B cell (primary cell): ENCODE results near the gene P2RX5. TPM values are rescaled to one million over a fixed set of nuclear protein-coding genes. Genes with fewer than 3 reads are reported as not detected.
A peak's percentile ranks its signal among the peaks of the same experiment; 100 is the strongest.

Source experiments
- ATAC-seq: fragments of 200-7000 bp; cut with Tn5 transposase; one replicate; pipeline ENCODE4 v1.10.0; 2021; ENCODE audit warnings: low read depth, mild to moderate bottlenecking, moderate number of reproducible peaks, moderate library complexity
- CTCF ChIA-PET: fragments of 350-600 bp; sonication (Branson Sonifier 250); formaldehyde crosslinking; loops from one replicate; lab custom pipeline; 2021; ENCODE audit warnings: antibody characterized with exemption, inconsistent platforms; lab: Charles Lee
- POLR2A ChIA-PET: fragments of 350-600 bp; sonication (Branson Sonifier 250); formaldehyde crosslinking; loops from one replicate; lab custom pipeline; 2021; ENCODE audit warnings: antibody characterized with exemption; lab: Charles Lee
- DNase-seq: peaks from one replicate; pipeline ENCODE4 v3.0.0; 2013
- H2AFZ ChIP-seq: 2 replicates; pipeline ENCODE4 v1.6.1; 2012; ENCODE audit warnings: mild to moderate bottlenecking, low read depth, low read length; ENCODE audit not compliant: insufficient read depth, poor library complexity, severe bottlenecking
- H3K27ac ChIP-seq, 2 donors: 1 replicate in 1 of 2; 2 replicates in 1 of 2; pipeline ENCODE4 v1.5.1; 2012 to 2013; ENCODE audit warnings: low read length in 2 of 2, mild to moderate bottlenecking in 2 of 2, moderate library complexity in 1 of 2
- H3K27me3 ChIP-seq, 4 experiments: fragments of 200-600 bp in 1 of 4; sonication (generic) in 1 of 4; replicated peaks in 1 of 4; 1 replicate in 2 of 4; 2 replicates in 2 of 4; pipeline versions ENCODE4 v1.6.1 to v1.7.0; 2013 to 2016; ENCODE audit warnings: low read length in 3 of 4, mild to moderate bottlenecking in 2 of 4, mixed read lengths in 1 of 4, moderate library complexity in 1 of 4; ENCODE audit not compliant: insufficient read depth in 4 of 4, control insufficient read depth in 3 of 4; ENCODE audit errors: control extremely low read depth in 1 of 4
- H3K36me3 ChIP-seq, 2 experiments: replicated peaks in 1 of 2; 1 replicate in 1 of 2; 2 replicates in 1 of 2; pipeline versions ENCODE4 v1.6.1 to v1.7.1; 2013; ENCODE audit warnings: low read length in 1 of 2; ENCODE audit not compliant: insufficient read depth in 2 of 2, control insufficient read depth in 1 of 2; ENCODE audit errors: control extremely low read depth in 1 of 2, extremely low read depth in 1 of 2
- H3K4me1 ChIP-seq, 2 donors: fragments of 200-600 bp in 1 of 2; sonication (generic) in 1 of 2; 1 replicate in 1 of 2; 2 replicates in 1 of 2; pipeline versions ENCODE4 v1.5.1 to v1.6.1; 2013 to 2017; ENCODE audit warnings: low read length in 2 of 2; ENCODE audit not compliant: control insufficient read depth in 2 of 2, insufficient read depth in 2 of 2
- H3K4me2 ChIP-seq: replicated peaks from 2 replicates; pipeline ENCODE3; 2012; ENCODE audit warnings: mild to moderate bottlenecking, low read depth, low read length; ENCODE audit not compliant: poor library complexity, severe bottlenecking
- H3K4me3 ChIP-seq, 5 experiments: fragments of 200-600 bp in 1 of 5; sonication (generic) in 1 of 5; 1 replicate in 3 of 5; 2 replicates in 2 of 5; pipeline versions ENCODE4 v1.5.1 to v1.7.0; 2011 to 2016; ENCODE audit warnings: low read length in 4 of 5, mild to moderate bottlenecking in 4 of 5, low read depth in 2 of 5, control low read depth in 1 of 5, moderate library complexity in 1 of 5; ENCODE audit not compliant: insufficient read depth in 1 of 5; ENCODE audit errors: control extremely low read depth in 1 of 5, extremely low read depth in 1 of 5
- H3K79me2 ChIP-seq: fragments of 200-600 bp; sonication (generic); one replicate; pipeline ENCODE4 v1.6.0; 2016; ENCODE audit warnings: low read length; ENCODE audit not compliant: control insufficient read depth, insufficient read depth
- H3K9ac ChIP-seq: fragments of 200-600 bp; sonication (generic); 2 replicates; pipeline ENCODE4 v1.6.1; 2017; ENCODE audit warnings: mild to moderate bottlenecking, low read length, moderate library complexity
- H3K9me3 ChIP-seq, 3 donors: one replicate each; pipeline versions ENCODE4 v1.6.1 to v1.7.1; 2013; ENCODE audit warnings: low read length in 2 of 3; ENCODE audit not compliant: control insufficient read depth in 2 of 3, insufficient read depth in 1 of 3; ENCODE audit errors: control extremely low read depth in 1 of 3
- H4K20me1 ChIP-seq: 2 replicates; pipeline ENCODE4 v1.6.0; 2012; ENCODE audit warnings: mild to moderate bottlenecking, low read length; ENCODE audit not compliant: insufficient read depth, control insufficient read depth, poor library complexity, severe bottlenecking
- H3K27ac Mint-ChIP-seq: one replicate; pipeline ENCODE4 v1.8.0; 2021; ENCODE audit warnings: mixed read lengths
- H3K27me3 Mint-ChIP-seq: one replicate; pipeline ENCODE4 v1.8.0; 2021; ENCODE audit warnings: mixed read lengths
- H3K4me1 Mint-ChIP-seq: one replicate; pipeline ENCODE4 v1.8.0; 2021; ENCODE audit warnings: mixed read lengths
- H3K4me3 Mint-ChIP-seq: one replicate; pipeline ENCODE4 v1.8.0; 2021; ENCODE audit warnings: mixed read lengths
- H3K9me3 Mint-ChIP-seq: one replicate; pipeline ENCODE4 v1.8.0; 2022; ENCODE audit warnings: mixed read lengths; ENCODE audit not compliant: insufficient read depth
- CTCF ChIP-seq: fragments of 200-600 bp; IDR thresholded peaks from one replicate; pipeline ENCODE4 v1.8.0; 2022; ENCODE audit warnings: antibody characterized with exemption, mild to moderate bottlenecking
- EZH2 ChIP-seq: IDR thresholded peaks from 2 replicates; pipeline ENCODE4 v1.6.1; 2012; ENCODE audit warnings: borderline replicate concordance, low read depth, mild to moderate bottlenecking, moderate library complexity, low read length; ENCODE audit not compliant: insufficient read depth, poor library complexity, severe bottlenecking
- WGBS: methylation state at CpG from one replicate; pipeline ENCODE4 v1.1.5; 2013; ENCODE audit warnings: missing lambda C conversion rate; ENCODE audit not compliant: insufficient coverage; 5-methylcytosine and 5-hydroxymethylcytosine counted together
- intact Hi-C: fragments of 100-400 bp; cut with micrococcal nuclease; formaldehyde crosslinking; loops from one replicate; pipeline ENCODE4 v1.10.0; 2022
- polyA plus RNA-seq: library from polyadenylated mRNA; depleted of rRNA; stranded (reverse); fragments of >200 nt; gene quantifications from 2 replicates; pipeline ENCODE4 v1.2.3, GENCODE V29; 2012
- total RNA-seq, 2 donors: library from RNA; stranded (reverse); fragments of 120-200 nt in 1 of 2; gene quantifications; 1 replicate in 1 of 2; 2 replicates in 1 of 2; pipeline versions ENCODE4 v1.2.3 to v1.2.4, GENCODE V29; 2013 to 2022

The P2RX5 gene
- total and polyA plus RNA-seq, 2 donors (not counting 1 experiment from before 2014, with no cell fraction given), result 405 to 745 TPM

DNA sequence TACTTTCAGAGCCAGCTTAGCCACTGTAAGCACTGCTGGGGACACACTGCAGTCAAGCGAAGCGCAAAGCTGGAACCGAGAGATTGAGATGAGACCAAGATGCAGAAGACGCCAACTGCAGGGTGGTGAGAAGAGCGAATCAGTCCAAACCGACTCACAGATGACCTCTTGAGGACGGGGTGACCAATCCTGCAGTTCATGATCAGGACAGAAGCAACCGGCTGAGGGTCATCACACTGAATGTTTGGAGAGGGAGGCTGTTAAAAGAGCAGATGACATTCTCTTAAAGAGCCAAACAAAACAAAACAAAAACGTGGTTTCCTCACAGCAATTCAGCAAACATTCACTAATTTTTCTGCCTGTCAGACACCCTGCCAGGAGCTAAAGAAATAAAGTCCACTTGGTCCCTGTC lies 36.3 kb upstream of the P2RX5 start:
- H3K27ac Mint-ChIP-seq, result peak overlapping the region; percentile 66
- intact Hi-C loops, result loop anchor here (2.0 to 10.0 kb wide), 2 partner anchors 49 to 343 kb away; no protein-coding TSS in a partner anchor
- ATAC-seq, result peak; percentile 87

More for the DNA sequence above, 36.3 kb upstream of the P2RX5 start:
- peak overlapping the region; percentile 51 for H3K4me3 Mint-ChIP-seq
- no peaks in the 10 kb centered on the region for H3K27me3 Mint-ChIP-seq
- no peaks in the 10 kb centered on the region for H3K27me3 ChIP-seq
- H3K27ac ChIP-seq, result peak overlapping the region in 1 of 2 donors; percentile 4
- H3K79me2 ChIP-seq, result peaks cover 26% of the 10 kb centered on the region
- peaks cover 16 to 30% of the 10 kb centered on the region in 2 donors for H3K4me1 ChIP-seq
- TF ChIP-seq CTCF (no peak), EZH2 (no peak)
- no peaks in the 10 kb centered on the region for H3K9me3 ChIP-seq
- H4K20me1 ChIP-seq, result no peaks in the 10 kb centered on the region
- CTCF ChIA-PET, result interaction anchor here (1.0 to 13.4 kb wide), 18 partner anchors 8 to 683 kb away, joined by 3 to 482 read pairs (median 8); partner anchors contain the start of genes HASPIN, NCBP3 and P2RX5
- POLR2A ChIA-PET, result interaction anchor here (0.6 to 1.8 kb wide), 7 partner anchors 9 to 65 kb away, joined by 3 to 6 read pairs (median 4); partner anchors contain the start of genes HASPIN and P2RX5
- H3K36me3 ChIP-seq, result no peaks in the 10 kb centered on the region
- H3K4me1 Mint-ChIP-seq, result peaks cover 42% of the 10 kb centered on the region
- peak; percentile 65 for DNase-seq
- no peaks in the 10 kb centered on the region for H3K9me3 Mint-ChIP-seq
- H2AFZ ChIP-seq, result peak overlapping the region; percentile 21
- peak overlapping the region; percentile 40 for H3K4me2 ChIP-seq
- H3K9ac ChIP-seq, result peak overlapping the region; percentile 13
- WGBS, result 41% methylated on average over 5 of the region's 9 CpGs
- H3K4me3 ChIP-seq, result no peak overlapping the region
